HG02943 (cell line): ENCODE results near the gene KRT23.

Experiments
- ATAC-seq: cut with Tn5 transposase; IDR thresholded peaks from one replicate; pipeline ENCODE4 v1.9.1; 2021; ENCODE audit warnings: mild to moderate bottlenecking, low read depth, moderate library complexity; ENCODE audit not compliant: unreplicated experiment

The KRT23 gene

DNA sequence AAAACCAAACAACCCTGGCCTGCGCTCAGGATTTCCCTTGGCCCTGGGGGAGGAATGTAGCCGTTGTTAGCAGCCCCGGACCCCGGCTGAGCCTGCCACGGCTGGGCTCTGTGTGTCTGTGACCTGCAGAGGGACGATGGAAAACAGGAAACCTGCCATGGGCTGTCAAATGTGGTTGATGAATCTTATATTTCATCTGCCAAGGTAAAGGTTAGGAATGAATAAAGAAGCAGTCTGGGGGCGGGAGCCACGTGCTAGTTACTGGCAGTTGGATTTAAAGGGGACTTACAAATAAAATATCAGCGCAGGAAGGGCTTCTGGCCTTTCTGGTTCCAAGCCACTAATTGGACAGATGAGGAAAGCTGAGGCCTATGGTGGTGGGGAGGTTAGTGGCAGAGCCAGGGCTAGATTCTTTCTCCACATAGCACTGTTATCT lies at the start of gene KRT23:
Gene KRT23, minus strand, starts transcription at position 263 of the 436 bp plus-strand sequence. CDS start 1,043 bp downstream, outside the sequence.
- no peak for ATAC-seq

DNA sequence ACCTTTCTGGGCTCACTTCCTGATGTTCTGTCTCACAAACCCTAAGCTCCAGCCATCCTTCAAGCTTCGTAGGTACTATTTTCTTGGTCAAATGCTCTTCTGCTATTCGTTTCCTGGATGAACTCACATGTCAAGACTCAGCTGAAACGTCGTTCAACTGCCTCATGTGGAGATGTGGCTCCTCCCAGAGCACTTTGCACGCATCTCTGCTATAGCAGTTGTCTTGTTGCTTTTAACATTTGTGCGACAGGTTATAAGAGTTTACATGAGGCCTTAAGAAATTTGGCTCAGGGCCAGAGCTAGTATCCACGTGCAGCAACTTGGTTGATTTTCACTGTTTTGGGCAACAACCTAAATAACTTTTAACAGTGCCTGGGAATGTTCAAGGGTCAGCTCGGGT lies 49.5 kb upstream of the KRT23 start:
- no peak for ATAC-seq

DNA sequence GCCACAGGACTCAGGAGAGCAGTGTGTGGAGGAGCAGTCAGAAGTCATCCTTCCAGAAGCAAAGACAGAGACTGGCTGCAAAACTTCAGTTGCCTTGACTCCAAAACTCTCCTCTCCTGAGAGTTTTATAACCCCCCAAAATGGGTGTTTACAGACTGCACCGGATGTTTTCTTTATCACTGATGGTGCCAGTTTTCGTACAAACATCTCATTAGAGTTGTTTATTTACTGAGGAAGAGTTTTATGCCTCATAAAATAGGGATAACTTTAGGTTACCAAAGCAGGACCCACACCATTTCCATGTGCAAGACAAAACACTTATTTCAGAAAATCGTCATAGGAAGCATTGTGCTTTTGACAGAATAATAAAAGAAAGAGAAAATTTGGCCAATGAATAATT lies 46.8 kb upstream of the KRT23 start, which contains the start of gene KRT40:
Gene KRT40, minus strand, starts transcription at position 101 of the 400 bp plus-strand sequence. Its CDS starts 53 bp downstream, at position 48.
- ATAC-seq = no peak

DNA sequence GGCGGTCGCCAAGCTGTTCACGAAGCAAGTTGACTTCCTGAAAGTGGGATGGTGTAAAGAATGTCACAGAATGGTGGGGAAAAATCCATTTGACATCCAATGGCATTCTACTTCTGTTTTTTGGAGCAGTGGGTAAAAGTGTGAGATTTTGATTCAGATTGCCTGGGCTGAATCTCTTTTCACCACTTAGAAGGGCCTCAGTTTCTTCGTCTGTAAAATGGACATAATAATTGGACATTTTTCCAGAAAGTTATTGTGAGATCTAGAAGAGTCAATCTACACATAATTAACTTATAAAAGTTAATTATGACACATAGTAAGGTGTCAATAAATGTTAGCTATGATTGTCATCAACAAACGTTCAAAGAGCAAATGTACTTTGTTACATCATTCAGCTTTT lies 43.7 kb upstream of the KRT23 start:
- ATAC-seq = no peak

- no peak for ATAC-seq
Measured at GRCh38 chr17:40980596-40980995, 43.1 kb upstream of the KRT23 start.

DNA sequence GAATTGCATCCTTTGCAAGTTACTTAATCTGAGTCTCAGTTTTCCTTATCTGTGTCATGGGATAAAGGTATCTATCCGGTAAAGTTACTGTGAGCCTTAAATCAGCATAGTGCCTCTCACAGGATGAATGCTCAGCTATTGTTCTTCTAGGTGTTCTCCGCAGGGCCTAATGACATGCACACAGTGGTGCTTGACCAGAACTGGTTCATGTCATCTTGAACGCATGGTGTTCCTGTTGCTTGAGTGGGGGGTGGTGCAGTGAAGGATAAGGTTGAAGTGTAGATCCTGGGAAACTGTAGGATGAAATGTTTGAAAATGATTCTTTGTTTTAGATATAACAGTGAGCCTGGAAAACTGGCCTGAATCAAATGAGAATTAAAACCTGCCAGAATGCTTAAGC lies 42.7 kb upstream of the KRT23 start:
- no peak for ATAC-seq

DNA sequence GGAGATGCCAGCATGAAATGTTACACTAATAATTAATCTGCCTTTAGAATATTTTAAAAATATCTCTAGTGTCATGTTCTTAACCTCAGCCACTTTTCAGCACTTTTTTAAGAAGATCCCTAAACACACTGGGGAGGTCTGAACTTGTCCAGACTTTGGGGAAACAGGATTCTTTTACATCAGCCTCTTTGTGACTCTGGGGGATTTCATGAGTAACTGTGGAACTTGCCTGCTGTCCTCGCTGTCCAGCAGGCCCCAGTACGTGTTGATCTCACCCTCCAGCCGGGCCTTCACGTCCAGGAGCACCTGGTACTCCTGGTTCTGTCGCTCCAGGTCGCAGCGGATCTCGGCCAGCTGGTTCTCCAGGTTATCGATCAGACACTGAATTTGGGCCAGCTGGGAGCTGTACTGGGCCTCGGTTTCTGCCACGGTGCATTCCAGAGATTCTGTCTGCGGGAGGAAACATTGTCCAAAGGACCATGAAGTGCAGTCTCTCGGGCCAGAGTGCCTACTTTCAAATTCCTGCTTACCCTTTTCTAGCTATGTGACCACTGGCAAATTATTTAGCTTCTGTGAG lies 41.2 kb upstream of the KRT23 start:
- ATAC-seq = no peak

DNA sequence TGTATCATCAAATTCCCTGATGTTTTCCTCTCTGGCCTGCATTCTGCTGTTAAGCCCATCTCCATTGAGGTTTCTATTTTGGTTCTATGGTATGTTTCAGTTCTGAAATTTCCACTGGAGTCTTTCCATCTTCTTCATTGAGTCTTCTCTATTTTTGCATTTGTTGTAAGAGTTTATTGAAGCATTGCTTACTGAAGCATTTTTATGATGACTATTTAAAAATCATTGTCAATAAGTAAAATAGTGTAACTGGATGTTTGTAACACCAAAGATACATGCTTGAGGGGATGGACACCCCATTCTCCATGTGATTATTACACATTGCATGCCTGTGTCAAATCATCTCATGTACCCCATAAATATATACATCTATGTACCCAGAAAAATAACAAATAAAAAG lies 38.1 kb upstream of the KRT23 start:
- no peak for ATAC-seq

DNA sequence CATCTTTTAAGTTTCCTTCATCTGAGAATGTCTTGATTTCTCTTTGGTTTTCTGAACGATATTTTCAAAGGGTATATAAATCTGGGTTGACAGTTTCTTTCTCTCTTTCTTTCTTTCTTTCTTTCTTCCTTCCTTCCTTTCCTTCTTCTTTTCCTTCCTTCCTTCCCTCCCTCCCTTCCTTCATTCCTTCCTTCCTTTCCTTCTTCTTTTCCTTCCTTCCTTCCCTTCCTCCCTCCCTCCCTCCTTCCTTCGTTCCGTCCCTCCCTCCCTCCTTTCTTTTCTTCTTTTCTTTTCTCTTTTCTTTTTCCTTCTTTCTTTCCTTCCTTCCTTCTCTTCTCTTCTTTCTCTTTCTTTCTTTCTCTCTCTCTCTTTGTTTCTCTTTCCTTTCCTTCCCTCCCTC lies 36.9 kb upstream of the KRT23 start:
- no peak for ATAC-seq

- no peak for ATAC-seq
Measured at GRCh38 chr17:40967582-40967981, 30.1 kb upstream of the KRT23 start.

GRCh38 chr17:40966848-40967247 lies 29.4 kb upstream of the KRT23 start, which contains the start of gene KRT39:
Gene KRT39 (minus strand): TSS chr17:40966948. CDS start chr17:40966856, 92 bp downstream.
- no peak for ATAC-seq

DNA sequence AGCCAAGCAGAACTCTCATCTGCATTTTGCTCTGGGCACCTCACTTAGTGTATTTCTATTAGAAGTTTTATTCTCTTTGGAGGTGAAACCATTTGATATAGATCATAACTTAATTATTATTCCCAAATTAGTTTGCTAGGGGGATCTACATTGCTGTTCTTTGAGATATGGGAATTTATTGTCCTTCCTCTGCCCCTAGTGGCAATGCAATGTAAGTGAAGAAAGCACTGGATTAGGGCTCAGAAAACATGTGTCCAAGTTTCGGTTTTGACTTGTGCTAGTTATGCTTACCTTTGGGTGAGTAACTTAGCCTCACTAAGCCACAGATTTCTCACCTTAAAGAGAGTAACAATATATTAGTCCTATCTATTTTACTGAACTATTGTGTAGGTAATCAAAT lies 26.4 kb upstream of the KRT23 start:
- ATAC-seq = no peak

DNA sequence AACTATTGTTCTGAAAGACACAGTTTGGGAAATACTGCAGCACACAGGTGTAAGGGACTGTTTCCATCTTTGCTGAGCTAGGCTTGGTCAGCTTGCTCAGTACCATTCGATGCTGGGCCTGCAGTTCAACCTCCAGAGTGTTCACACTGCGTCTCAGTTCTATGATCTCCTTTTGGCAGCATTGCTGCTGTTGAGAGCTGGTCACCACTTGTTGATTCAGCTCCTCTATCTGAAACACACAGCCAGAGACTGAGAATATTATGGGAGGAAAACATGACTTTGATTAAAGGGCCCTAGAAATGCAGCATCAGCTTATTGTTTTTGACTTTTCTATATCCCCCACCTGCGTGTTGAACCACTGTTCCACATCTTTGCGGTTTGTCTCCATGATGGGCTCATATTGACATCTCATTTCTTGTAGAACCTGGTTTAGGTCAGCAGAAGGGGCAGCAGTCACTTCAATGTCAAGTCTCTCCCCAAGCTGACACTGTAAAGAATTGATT lies 24.7 kb upstream of the KRT23 start:
- no peak for ATAC-seq

DNA sequence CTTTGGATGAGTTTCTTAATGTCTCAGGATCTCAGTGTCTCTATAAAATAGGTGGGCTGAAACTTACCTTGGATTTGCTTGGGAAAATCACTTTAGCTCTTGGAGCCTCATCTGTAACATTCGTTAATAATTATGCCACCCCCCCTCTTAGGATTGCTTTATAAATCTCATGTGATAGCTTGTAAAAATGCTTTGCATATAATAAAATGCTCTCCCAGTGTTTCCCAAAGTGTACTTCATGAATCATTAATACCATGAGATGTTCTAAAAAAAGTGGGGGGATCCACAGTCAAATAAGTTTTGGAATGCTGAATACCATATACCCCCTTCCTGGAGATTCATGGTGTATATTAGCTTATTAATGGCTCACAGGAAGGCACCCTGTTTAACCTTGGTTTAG lies 24.1 kb upstream of the KRT23 start:
- no peak for ATAC-seq

DNA sequence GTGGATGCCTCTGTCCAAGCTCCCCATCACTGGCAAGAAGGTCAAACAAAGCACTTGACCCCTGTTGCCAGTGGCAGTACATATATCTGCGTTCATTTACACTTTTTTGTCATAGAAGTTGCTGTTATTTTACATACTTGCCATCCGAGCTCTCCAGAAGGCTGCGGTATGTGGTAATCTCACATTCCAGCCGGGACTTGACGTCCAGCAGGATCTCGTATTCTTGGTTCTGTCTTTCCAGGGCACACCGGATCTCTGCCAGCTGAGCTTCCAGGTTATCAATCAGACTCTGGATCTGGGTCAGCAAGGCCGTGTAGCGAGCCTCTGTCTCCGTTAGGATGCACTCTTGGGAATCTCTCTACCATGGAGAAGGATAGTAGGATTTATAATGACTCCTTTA lies 22.7 kb upstream of the KRT23 start:
- no peak for ATAC-seq

- ATAC-seq = no peak
Measured at GRCh38 chr17:40958086-40958953, 20.9 kb upstream of the KRT23 start.

- ATAC-seq = no peak
Measured at GRCh38 chr17:40956401-40957254, 19.2 kb upstream of the KRT23 start.

- ATAC-seq = no peak
Measured at GRCh38 chr17:40953881-40954280, 16.4 kb upstream of the KRT23 start.

GRCh38 chr17:40952661-40953060 lies 15.2 kb upstream of the KRT23 start:
- ATAC-seq = no peak

DNA sequence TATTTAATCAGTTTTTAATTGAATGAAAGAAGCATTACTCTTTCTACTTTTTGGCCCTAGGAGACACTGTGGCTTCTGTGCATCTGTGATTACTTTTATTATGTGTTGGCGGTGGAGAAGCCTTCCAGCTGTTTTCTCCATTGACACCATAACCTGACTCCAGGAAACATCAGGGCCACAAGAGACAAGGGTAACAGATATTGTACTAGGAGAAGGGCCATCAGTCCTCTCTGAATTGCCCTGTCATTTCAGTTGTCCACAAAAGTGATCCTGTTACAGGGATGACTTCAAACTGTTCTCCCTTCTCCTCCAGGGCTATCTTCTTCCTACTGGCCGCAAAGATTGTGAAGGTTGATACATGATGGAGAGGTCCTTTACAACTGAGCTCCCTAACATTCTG lies 14.7 kb upstream of the KRT23 start:
- ATAC-seq = no peak
